Measurements from ENCODE around the gene CLIC5. TPM values are rescaled to one million over a fixed set of nuclear protein-coding genes. Genes with fewer than 3 reads are reported as not detected.

CLIC5 gene
- total and polyA plus RNA-seq, 9 donors: 8.5 to 15.4 (median 14.2) TPM

- Histone ChIP-seq H3K9me3 (replicated peaks; ENCODE audit: control insufficient read depth, low read depth, low read length) (no peaks in the 10 kb centered on the region), H3K4me3 (ENCODE audit: low read length) (no peak overlapping the region), H3K27me3 (ENCODE audit: control insufficient read depth, insufficient read depth, low read length) (no peaks in the 10 kb centered on the region), H3K4me1 (ENCODE audit: control insufficient read depth, insufficient read depth, low read length) (no peaks in the 10 kb centered on the region), H3K36me3 (ENCODE audit: control insufficient read depth, insufficient read depth, low read length) (no peaks in the 10 kb centered on the region), H3K27ac (ENCODE audit: low read length) (no peak overlapping the region)
- DNase-seq: no peak
- no CpG with 5 or more reads among the region's 2 CpGs for WGBS (ENCODE audit: insufficient coverage)
Observed at GRCh38 chr6:45969883-45970282, 45.8 kb downstream of the CLIC5 start.

GRCh38 chr6:45969026-45969425 is 46.6 kb downstream of the CLIC5 start:
- H3K4me3 ChIP-seq (ENCODE audit: low read length): no peak overlapping the region
- WGBS (ENCODE audit: insufficient coverage): no CpG with 5 or more reads among the region's 2 CpGs
- H3K4me1 ChIP-seq (ENCODE audit: control insufficient read depth, insufficient read depth, low read length): no peaks in the 10 kb centered on the region

GRCh38 chr6:45967363-45967762 is 48.3 kb downstream of the CLIC5 start:
- Histone ChIP-seq H3K9me3 (replicated peaks; ENCODE audit: control insufficient read depth, low read depth, low read length) (peaks cover 2% of the 10 kb centered on the region), H3K4me3 (ENCODE audit: low read length) (no peak overlapping the region), H3K27me3 (ENCODE audit: control insufficient read depth, insufficient read depth, low read length) (no peaks in the 10 kb centered on the region), H3K27ac (ENCODE audit: low read length) (no peak overlapping the region), H3K36me3 (ENCODE audit: control insufficient read depth, insufficient read depth, low read length) (no peaks in the 10 kb centered on the region), H3K4me1 (ENCODE audit: control insufficient read depth, insufficient read depth, low read length) (no peaks in the 10 kb centered on the region)
- WGBS (ENCODE audit: insufficient coverage): 100% methylated on average over 1 of the region's 1 CpG
- DNase-seq: no peak

More at GRCh38 chr6:45969026-45969425, 46.6 kb downstream of the CLIC5 start:
- Histone ChIP-seq H3K27me3 (ENCODE audit: control insufficient read depth, insufficient read depth, low read length) (no peaks in the 10 kb centered on the region), H3K36me3 (ENCODE audit: control insufficient read depth, insufficient read depth, low read length) (no peaks in the 10 kb centered on the region), H3K27ac (ENCODE audit: low read length) (no peak overlapping the region), H3K9me3 (replicated peaks; ENCODE audit: control insufficient read depth, low read depth, low read length) (peaks cover 2% of the 10 kb centered on the region)
- no peak for DNase-seq

- Histone ChIP-seq H3K4me3 (ENCODE audit: low read length) (no peak overlapping the region), H3K36me3 (ENCODE audit: control insufficient read depth, insufficient read depth, low read length) (no peaks in the 10 kb centered on the region), H3K4me1 (ENCODE audit: control insufficient read depth, insufficient read depth, low read length) (no peaks in the 10 kb centered on the region), H3K27ac (ENCODE audit: low read length) (no peak overlapping the region), H3K27me3 (ENCODE audit: control insufficient read depth, insufficient read depth, low read length) (no peaks in the 10 kb centered on the region), H3K9me3 (replicated peaks; ENCODE audit: control insufficient read depth, low read depth, low read length) (peaks cover 2% of the 10 kb centered on the region)
- WGBS (ENCODE audit: insufficient coverage): no CpG with 5 or more reads among the region's 3 CpGs
- no peak for DNase-seq
Observed at GRCh38 chr6:45966797-45967196, 48.9 kb downstream of the CLIC5 start.

- Histone ChIP-seq H3K27ac (ENCODE audit: low read length) (no peak overlapping the region), H3K4me3 (ENCODE audit: low read length) (no peak overlapping the region), H3K9me3 (replicated peaks; ENCODE audit: control insufficient read depth, low read depth, low read length) (peaks cover 2% of the 10 kb centered on the region), H3K27me3 (ENCODE audit: control insufficient read depth, insufficient read depth, low read length) (no peaks in the 10 kb centered on the region), H3K36me3 (ENCODE audit: control insufficient read depth, insufficient read depth, low read length) (no peaks in the 10 kb centered on the region), H3K4me1 (ENCODE audit: control insufficient read depth, insufficient read depth, low read length) (no peaks in the 10 kb centered on the region)
- DNase-seq: no peak
- WGBS (ENCODE audit: insufficient coverage): 86% methylated on average over 3 of the region's 4 CpGs
Observed at GRCh38 chr6:45966340-45966739, 49.3 kb downstream of the CLIC5 start.

- Histone ChIP-seq H3K4me3 (ENCODE audit: low read length) (no peak overlapping the region), H3K4me1 (ENCODE audit: control insufficient read depth, insufficient read depth, low read length) (no peaks in the 10 kb centered on the region), H3K27ac (ENCODE audit: low read length) (no peak overlapping the region), H3K27me3 (ENCODE audit: control insufficient read depth, insufficient read depth, low read length) (no peaks in the 10 kb centered on the region), H3K9me3 (replicated peaks; ENCODE audit: control insufficient read depth, low read depth, low read length) (peaks cover 2% of the 10 kb centered on the region), H3K36me3 (ENCODE audit: control insufficient read depth, insufficient read depth, low read length) (no peaks in the 10 kb centered on the region)
- DNase-seq: no peak
- WGBS (ENCODE audit: insufficient coverage): no CpG with 5 or more reads among the region's 1 CpG
Observed at GRCh38 chr6:45965792-45966191, 49.9 kb downstream of the CLIC5 start.

GRCh38 chr6:45965007-45965406 is 50.7 kb downstream of the CLIC5 start:
- no peak overlapping the region for H3K27ac ChIP-seq (ENCODE audit: low read length)

GRCh38 chr6:45964300-45964699 is 51.4 kb downstream of the CLIC5 start:
- WGBS (ENCODE audit: insufficient coverage): no CpG with 5 or more reads among the region's 2 CpGs
- no peak overlapping the region for H3K27ac ChIP-seq (ENCODE audit: low read length)
- no peaks in the 10 kb centered on the region for H3K27me3 ChIP-seq (ENCODE audit: control insufficient read depth, insufficient read depth, low read length)
- DNase-seq: no peak
- H3K4me1 ChIP-seq (ENCODE audit: control insufficient read depth, insufficient read depth, low read length): peaks cover 3% of the 10 kb centered on the region
- peaks cover 2% of the 10 kb centered on the region for H3K9me3 ChIP-seq (replicated peaks; ENCODE audit: control insufficient read depth, low read depth, low read length)
- no peak overlapping the region for H3K4me3 ChIP-seq (ENCODE audit: low read length)
- no peaks in the 10 kb centered on the region for H3K36me3 ChIP-seq (ENCODE audit: control insufficient read depth, insufficient read depth, low read length)

More at GRCh38 chr6:45965007-45965406, 50.7 kb downstream of the CLIC5 start:
- DNase-seq: no peak
- no peaks in the 10 kb centered on the region for H3K4me1 ChIP-seq (ENCODE audit: control insufficient read depth, insufficient read depth, low read length)
- H3K4me3 ChIP-seq (ENCODE audit: low read length): no peak overlapping the region
- no CpG with 5 or more reads among the region's 1 CpG for WGBS (ENCODE audit: insufficient coverage)
- H3K9me3 ChIP-seq (replicated peaks; ENCODE audit: control insufficient read depth, low read depth, low read length): peaks cover 2% of the 10 kb centered on the region
- no peaks in the 10 kb centered on the region for H3K27me3 ChIP-seq (ENCODE audit: control insufficient read depth, insufficient read depth, low read length)
- no peaks in the 10 kb centered on the region for H3K36me3 ChIP-seq (ENCODE audit: control insufficient read depth, insufficient read depth, low read length)

- no peak overlapping the region for H3K4me3 ChIP-seq (ENCODE audit: low read length)
- H3K9me3 ChIP-seq (replicated peaks; ENCODE audit: control insufficient read depth, low read depth, low read length): peaks cover 2% of the 10 kb centered on the region
- no peak overlapping the region for H3K27ac ChIP-seq (ENCODE audit: low read length)
- H3K36me3 ChIP-seq (ENCODE audit: control insufficient read depth, insufficient read depth, low read length): no peaks in the 10 kb centered on the region
- peaks cover 3% of the 10 kb centered on the region for H3K4me1 ChIP-seq (ENCODE audit: control insufficient read depth, insufficient read depth, low read length)
- DNase-seq: no peak
- no peaks in the 10 kb centered on the region for H3K27me3 ChIP-seq (ENCODE audit: control insufficient read depth, insufficient read depth, low read length)
Observed at GRCh38 chr6:45963896-45964295, 51.8 kb downstream of the CLIC5 start.

- H3K4me3 ChIP-seq (ENCODE audit: low read length): no peak overlapping the region
- H3K4me1 ChIP-seq (ENCODE audit: control insufficient read depth, insufficient read depth, low read length): peaks cover 3% of the 10 kb centered on the region
- WGBS (ENCODE audit: insufficient coverage): no CpG with 5 or more reads among the region's 2 CpGs
- H3K9me3 ChIP-seq (replicated peaks; ENCODE audit: control insufficient read depth, low read depth, low read length): peaks cover 2% of the 10 kb centered on the region
- peak overlapping the region; percentile 64 for H3K27ac ChIP-seq (ENCODE audit: low read length)
- no peaks in the 10 kb centered on the region for H3K36me3 ChIP-seq (ENCODE audit: control insufficient read depth, insufficient read depth, low read length)
- no peak for DNase-seq
- no peaks in the 10 kb centered on the region for H3K27me3 ChIP-seq (ENCODE audit: control insufficient read depth, insufficient read depth, low read length)
Observed at GRCh38 chr6:45961125-45961524, 54.5 kb downstream of the CLIC5 start.

- Histone ChIP-seq H3K27me3 (ENCODE audit: control insufficient read depth, insufficient read depth, low read length) (no peaks in the 10 kb centered on the region), H3K4me1 (ENCODE audit: control insufficient read depth, insufficient read depth, low read length) (peaks cover 3% of the 10 kb centered on the region), H3K36me3 (ENCODE audit: control insufficient read depth, insufficient read depth, low read length) (no peaks in the 10 kb centered on the region), H3K4me3 (ENCODE audit: low read length) (no peak overlapping the region), H3K27ac (ENCODE audit: low read length) (peak overlapping the region; percentile 64), H3K9me3 (replicated peaks; ENCODE audit: control insufficient read depth, low read depth, low read length) (peaks cover 2% of the 10 kb centered on the region)
- DNase-seq: peak; percentile 78
- no CpG with 5 or more reads among the region's 4 CpGs for WGBS (ENCODE audit: insufficient coverage)
Observed at GRCh38 chr6:45959534-45960145, 56.0 kb downstream of the CLIC5 start.

Data from muscle of leg (tissue), 11 donors.